ENCODE measurements around the gene PHKG2. TPM values are rescaled to one million over a fixed set of nuclear protein-coding genes. Genes with fewer than 3 reads are reported as not detected.

Gene PHKG2
- total RNA-seq, 1 donor from 2014 or later, result 15.6 TPM

DNA sequence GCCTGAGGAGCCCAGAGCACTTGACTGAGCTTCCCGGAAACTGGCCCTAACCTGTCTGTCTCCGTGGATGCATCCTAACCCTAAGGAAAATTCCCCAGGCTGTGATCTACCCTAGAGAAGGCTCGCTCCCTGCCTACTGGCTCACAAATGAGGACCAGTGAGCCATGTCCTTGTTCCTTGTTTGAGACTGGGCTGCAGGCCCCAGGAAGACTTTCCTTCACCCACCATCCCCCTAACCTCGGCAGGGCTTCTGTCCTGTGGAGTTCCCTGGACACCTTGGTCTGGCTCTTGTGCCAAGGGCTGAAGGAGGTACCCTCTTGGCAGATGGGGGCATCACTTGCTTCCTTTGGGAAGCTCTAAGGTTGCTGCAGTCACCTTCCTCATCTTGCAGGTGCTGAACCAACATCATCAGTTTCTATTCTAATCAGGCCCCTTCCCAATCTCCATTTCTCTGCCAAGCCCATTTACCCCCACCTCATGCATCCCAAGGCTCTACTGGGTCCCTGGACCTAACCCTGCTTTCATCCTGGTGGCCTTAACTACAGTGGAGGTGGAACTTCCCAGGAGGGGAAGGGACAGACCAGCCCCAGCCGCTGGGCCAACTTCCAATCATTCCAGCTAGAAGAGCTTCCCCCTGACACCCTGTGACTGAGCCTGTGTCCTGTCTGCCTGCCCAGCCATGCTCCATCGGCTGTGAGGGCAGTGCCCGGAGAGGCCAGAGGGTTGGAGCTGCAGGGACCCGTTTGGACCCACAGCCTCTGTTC lies 26.3 kb downstream of the PHKG2 start:
- H3K36me3 ChIP-seq, result peaks cover 50% of the 10 kb centered on the region

DNA sequence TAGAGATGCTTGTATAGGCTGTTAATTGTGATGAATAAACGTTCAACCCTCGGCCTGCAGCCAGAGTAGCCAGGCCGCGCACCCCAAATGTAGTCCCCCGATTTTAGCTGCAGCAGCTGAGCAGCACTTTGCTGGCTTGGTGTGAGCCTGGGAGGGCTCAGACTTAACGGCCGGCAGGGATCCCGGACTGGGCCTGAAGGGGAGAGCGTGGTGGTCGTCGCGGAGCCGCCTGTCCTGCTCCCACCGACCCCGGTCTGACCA lies 26.8 kb downstream of the PHKG2 start:
- H3K36me3 ChIP-seq, result peaks cover 45% of the 10 kb centered on the region
- H3K4me1 ChIP-seq, result peaks cover 53% of the 10 kb centered on the region
- H3K27ac ChIP-seq (replicated peaks), result peak overlapping the region; percentile 97
- DNase-seq, result no peak
- TF ChIP-seq, protein P1, sequence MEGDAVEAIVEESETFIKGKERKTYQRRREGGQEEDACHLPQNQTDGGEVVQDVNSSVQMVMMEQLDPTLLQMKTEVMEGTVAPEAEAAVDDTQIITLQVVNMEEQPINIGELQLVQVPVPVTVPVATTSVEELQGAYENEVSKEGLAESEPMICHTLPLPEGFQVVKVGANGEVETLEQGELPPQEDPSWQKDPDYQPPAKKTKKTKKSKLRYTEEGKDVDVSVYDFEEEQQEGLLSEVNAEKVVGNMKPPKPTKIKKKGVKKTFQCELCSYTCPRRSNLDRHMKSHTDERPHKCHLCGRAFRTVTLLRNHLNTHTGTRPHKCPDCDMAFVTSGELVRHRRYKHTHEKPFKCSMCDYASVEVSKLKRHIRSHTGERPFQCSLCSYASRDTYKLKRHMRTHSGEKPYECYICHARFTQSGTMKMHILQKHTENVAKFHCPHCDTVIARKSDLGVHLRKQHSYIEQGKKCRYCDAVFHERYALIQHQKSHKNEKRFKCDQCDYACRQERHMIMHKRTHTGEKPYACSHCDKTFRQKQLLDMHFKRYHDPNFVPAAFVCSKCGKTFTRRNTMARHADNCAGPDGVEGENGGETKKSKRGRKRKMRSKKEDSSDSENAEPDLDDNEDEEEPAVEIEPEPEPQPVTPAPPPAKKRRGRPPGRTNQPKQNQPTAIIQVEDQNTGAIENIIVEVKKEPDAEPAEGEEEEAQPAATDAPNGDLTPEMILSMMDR (IDR thresholded peaks at IDR 0.05; ENCODE audit: borderline replicate concordance), result no peak
- H3K9me3 ChIP-seq (replicated peaks), result no peaks in the 10 kb centered on the region
- H3K4me3 ChIP-seq, result peak overlapping the region; percentile 90
- H3K27me3 ChIP-seq (ENCODE audit: low read depth), result no peaks in the 10 kb centered on the region
- intact Hi-C loops (cut with micrococcal nuclease), result no loop called here

More for the DNA sequence above, 26.3 kb downstream of the PHKG2 start:
- H3K27ac ChIP-seq (replicated peaks), result peak overlapping the region; percentile 97
- intact Hi-C loops (cut with micrococcal nuclease), result no loop called here
- no peaks in the 10 kb centered on the region for H3K9me3 ChIP-seq (replicated peaks)
- peaks cover 53% of the 10 kb centered on the region for H3K4me1 ChIP-seq
- no peaks in the 10 kb centered on the region for H3K27me3 ChIP-seq (ENCODE audit: low read depth)
- TF ChIP-seq, protein P1 (IDR thresholded peaks at IDR 0.05; ENCODE audit: borderline replicate concordance), result no peak
- DNase-seq, result no peak
- H3K4me3 ChIP-seq, result peak overlapping the region; percentile 90

DNA sequence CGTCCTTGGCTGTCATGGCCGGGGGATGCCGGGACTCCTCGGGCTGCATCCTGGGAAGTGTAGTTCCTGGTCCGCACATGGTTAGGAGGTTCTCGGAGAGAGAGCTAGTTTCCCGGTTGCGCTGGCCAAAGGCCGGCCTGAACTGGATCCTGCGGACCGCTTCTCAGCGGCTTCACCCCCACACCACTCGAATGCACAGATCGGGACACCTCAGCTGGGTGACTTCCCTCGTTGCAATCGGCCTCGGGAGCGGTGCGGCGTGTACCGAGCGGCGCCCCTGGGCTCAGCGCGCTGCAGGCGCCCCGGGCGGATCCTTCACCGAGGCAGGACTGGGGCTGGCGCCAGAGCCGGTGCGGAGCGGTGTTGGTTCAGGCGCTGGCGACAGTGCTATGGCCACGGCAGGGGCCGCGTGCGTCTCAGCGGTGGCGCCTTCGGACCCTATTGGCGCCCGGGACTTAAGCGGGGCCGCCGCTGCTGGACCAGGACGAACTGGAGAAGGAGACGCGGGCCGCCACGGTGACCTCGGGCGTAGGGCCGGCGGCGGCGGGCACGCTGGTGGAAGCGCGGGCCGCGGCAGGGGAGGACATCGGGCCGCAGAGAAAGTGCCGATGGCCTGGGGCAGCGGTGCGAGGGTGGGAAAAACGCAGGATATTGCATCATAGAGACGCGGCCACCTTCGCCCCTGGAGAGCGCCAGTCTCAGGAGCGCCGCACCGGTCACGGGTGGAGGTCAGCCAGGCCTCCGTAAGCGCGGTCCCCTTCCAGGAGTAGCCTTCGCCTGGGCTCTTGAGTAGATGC lies 27.4 kb downstream of the PHKG2 start:
- peaks cover 53% of the 10 kb centered on the region for H3K4me1 ChIP-seq
- TF ChIP-seq, protein P1 (IDR thresholded peaks at IDR 0.05; ENCODE audit: borderline replicate concordance), result no peak
- peak overlapping the region; percentile 90 for H3K4me3 ChIP-seq
- no peaks in the 10 kb centered on the region for H3K9me3 ChIP-seq (replicated peaks)
- peak; percentile 87 for DNase-seq
- intact Hi-C loops (cut with micrococcal nuclease), result no loop called here
- H3K36me3 ChIP-seq, result peaks cover 40% of the 10 kb centered on the region
- H3K27ac ChIP-seq (replicated peaks), result peak overlapping the region; percentile 97
- H3K27me3 ChIP-seq (ENCODE audit: low read depth), result no peaks in the 10 kb centered on the region

DNA sequence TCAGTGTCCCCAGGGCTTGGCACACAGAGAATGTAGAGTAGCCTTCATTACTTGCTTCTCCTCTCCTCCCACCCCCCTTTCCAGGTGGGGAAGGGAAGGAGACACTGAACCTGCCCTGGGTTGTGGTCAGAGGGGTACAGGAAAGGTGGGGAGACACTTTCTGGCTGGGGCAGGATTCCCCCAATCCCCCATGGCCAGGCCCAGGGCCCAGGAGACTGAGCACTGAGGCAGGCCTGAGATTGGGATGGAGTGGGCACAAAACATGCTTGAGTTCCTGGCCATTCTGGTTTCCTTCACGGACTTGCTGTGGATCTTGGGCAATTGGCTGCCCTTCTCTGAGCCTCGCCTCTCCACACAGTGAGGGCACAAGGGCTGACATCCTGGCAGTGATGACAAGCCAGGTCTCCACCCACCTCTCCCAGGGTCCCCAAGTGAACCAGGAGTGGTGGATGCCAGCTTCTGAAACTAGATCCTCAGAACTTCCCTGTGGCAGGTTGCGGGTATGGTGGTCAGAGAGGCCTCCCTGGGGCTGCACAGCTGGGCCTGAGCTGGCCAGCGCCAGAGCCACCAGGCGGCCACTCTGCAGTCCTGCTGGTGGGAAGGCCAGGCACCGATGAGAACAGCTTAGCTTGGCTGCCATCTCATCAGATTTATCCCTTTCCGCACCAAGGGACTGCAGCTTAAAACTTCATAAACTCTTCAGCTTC lies 29.5 kb downstream of the PHKG2 start:
- no peak for DNase-seq
- H3K4me1 ChIP-seq, result peaks cover 53% of the 10 kb centered on the region
- peaks cover 33% of the 10 kb centered on the region for H3K36me3 ChIP-seq
- H3K4me3 ChIP-seq, result no peak overlapping the region
- H3K27me3 ChIP-seq (ENCODE audit: low read depth), result no peaks in the 10 kb centered on the region
- H3K9me3 ChIP-seq (replicated peaks), result no peaks in the 10 kb centered on the region
- H3K27ac ChIP-seq (replicated peaks), result peak overlapping the region; percentile 97
- intact Hi-C loops (cut with micrococcal nuclease), result no loop called here
- TF ChIP-seq, protein P1 (IDR thresholded peaks at IDR 0.05; ENCODE audit: borderline replicate concordance), result no peak

DNA sequence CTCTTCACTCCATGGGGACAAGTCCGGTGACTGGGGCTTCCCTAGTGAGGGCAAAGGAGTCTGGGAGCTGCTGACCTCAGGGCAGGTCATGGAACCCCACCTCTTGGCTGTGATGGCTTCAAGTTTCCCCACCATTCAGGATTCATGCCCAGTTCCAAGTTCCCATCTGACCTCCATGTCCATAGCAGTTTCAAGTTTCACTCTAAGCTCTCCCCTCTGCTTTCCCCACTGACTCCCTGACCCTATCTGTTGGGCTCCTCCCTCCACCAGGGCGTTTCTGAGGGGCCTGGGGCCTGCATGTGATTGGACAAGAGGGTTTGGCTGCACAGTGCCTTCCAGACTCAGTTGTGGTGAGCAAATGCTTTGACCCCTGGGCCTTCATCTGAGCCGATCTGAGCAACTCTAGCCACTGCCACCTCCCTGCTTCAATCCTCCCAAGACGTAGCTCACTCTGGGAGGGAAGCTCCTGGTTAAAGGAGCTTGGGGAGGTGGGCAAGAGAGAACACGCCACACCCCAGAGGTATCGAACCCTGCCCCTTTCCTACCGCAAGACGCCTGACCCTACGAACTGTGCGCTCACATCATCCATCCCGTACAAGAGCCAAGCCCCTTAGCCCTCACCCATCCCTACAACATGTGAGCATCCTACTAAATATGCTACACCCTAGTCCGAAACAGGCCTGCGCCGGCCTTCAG lies 30.5 kb downstream of the PHKG2 start:
- intact Hi-C loops (cut with micrococcal nuclease), result no loop called here
- Histone ChIP-seq H3K27ac (replicated peaks) (peak overlapping the region; percentile 97), H3K36me3 (peaks cover 33% of the 10 kb centered on the region), H3K9me3 (replicated peaks) (no peaks in the 10 kb centered on the region), H3K4me3 (no peak overlapping the region), H3K4me1 (peaks cover 48% of the 10 kb centered on the region), H3K27me3 (ENCODE audit: low read depth) (no peaks in the 10 kb centered on the region)
- TF ChIP-seq, protein P1 (IDR thresholded peaks at IDR 0.05; ENCODE audit: borderline replicate concordance), result no peak
- DNase-seq, result no peak

Measured in left ventricle myocardium inferior (tissue), 1 donor.